DMS53 treated with DMSO at 0.1 percent for 48 hours (cell line): ENCODE data around the gene NDEL1.
A peak's percentile ranks its signal among the peaks of the same experiment; 100 is the strongest.

Experiments
- DNase-seq: peaks from one replicate; lab custom pipeline; 2025; ENCODE audit not compliant: unreplicated experiment; lab: John Stamatoyannopoulos, UW

Gene NDEL1

GRCh38 chr17:8413938-8414337 is 21.7 kb upstream of the NDEL1 start:
- DNase-seq, result no peak

- no peak for DNase-seq
These were observed 17.9 kb upstream of the NDEL1 start for GRCh38 chr17:8417806-8418205.

GRCh38 chr17:8418471-8418870 is 17.2 kb upstream of the NDEL1 start:
- no peak for DNase-seq

GRCh38 chr17:8419305-8419704 is 16.4 kb upstream of the NDEL1 start:
- DNase-seq, result no peak

GRCh38 chr17:8420041-8420934 is 15.4 kb upstream of the NDEL1 start:
- DNase-seq, result peak; percentile 93

- no peak for DNase-seq
These were observed 14.1 kb upstream of the NDEL1 start for GRCh38 chr17:8421571-8421970.

- no peak for DNase-seq
These were observed 9.5 kb upstream of the NDEL1 start for GRCh38 chr17:8426094-8426720.

- no peak for DNase-seq
These were observed 8.9 kb upstream of the NDEL1 start for GRCh38 chr17:8426802-8427201.

GRCh38 chr17:8430966-8431365 is 4.7 kb upstream of the NDEL1 start:
- no peak for DNase-seq

GRCh38 chr17:8436169-8436843 is 622 bp downstream of the NDEL1 start:
- DNase-seq, result peak; percentile 30

- no peak for DNase-seq
These were observed 1.1 kb downstream of the NDEL1 start for GRCh38 chr17:8436844-8437171.

- DNase-seq, result no peak
These were observed 2.8 kb downstream of the NDEL1 start for GRCh38 chr17:8438441-8438840.

GRCh38 chr17:8439681-8440080 is 4.0 kb downstream of the NDEL1 start:
- no peak for DNase-seq

- DNase-seq, result no peak
These were observed 6.0 kb downstream of the NDEL1 start for GRCh38 chr17:8441690-8442089.

GRCh38 chr17:8442310-8442709 is 6.6 kb downstream of the NDEL1 start:
- DNase-seq, result no peak

- no peak for DNase-seq
These were observed 8.1 kb downstream of the NDEL1 start for GRCh38 chr17:8443756-8444155.

- DNase-seq, result no peak
These were observed 8.8 kb downstream of the NDEL1 start for GRCh38 chr17:8444494-8444893.

- no peak for DNase-seq
These were observed 9.9 kb downstream of the NDEL1 start for GRCh38 chr17:8445536-8445935.

GRCh38 chr17:8447799-8448198 is 12.1 kb downstream of the NDEL1 start:
- no peak for DNase-seq

GRCh38 chr17:8448310-8448709 is 12.6 kb downstream of the NDEL1 start:
- no peak for DNase-seq

- no peak for DNase-seq
These were observed 16.4 kb downstream of the NDEL1 start for GRCh38 chr17:8451933-8452614.

- DNase-seq, result no peak
These were observed 17.6 kb downstream of the NDEL1 start for GRCh38 chr17:8453326-8453725.
